LNCaP clone FGC (cell line): Measurements from ENCODE around the gene SMARCA1.
A peak's percentile ranks its signal among the peaks of the same experiment; 100 is the strongest.
"Not testable (repeated sequence)": the region's sequence is repeated elsewhere in the genome, so short reads cannot be mapped to it uniquely, and the experiment has no call there.

Experiments used
- DNase-seq: peaks from one replicate; pipeline ENCODE4 v3.0.0-alpha.2; 2011; ENCODE audit warnings: low read depth
- H3K4me3 ChIP-seq: 2 replicates; pipeline ENCODE4 v1.5.1; 2011; ENCODE audit warnings: mild to moderate bottlenecking, low read depth, low read length, control low read depth
- CTCF ChIP-seq: IDR thresholded peaks from 2 replicates; pipeline ENCODE4 v1.5.1; 2012; ENCODE audit warnings: mild to moderate bottlenecking; ENCODE audit not compliant: control insufficient read depth, insufficient read depth; ENCODE audit errors: extremely low read depth

Gene SMARCA1

DNA sequence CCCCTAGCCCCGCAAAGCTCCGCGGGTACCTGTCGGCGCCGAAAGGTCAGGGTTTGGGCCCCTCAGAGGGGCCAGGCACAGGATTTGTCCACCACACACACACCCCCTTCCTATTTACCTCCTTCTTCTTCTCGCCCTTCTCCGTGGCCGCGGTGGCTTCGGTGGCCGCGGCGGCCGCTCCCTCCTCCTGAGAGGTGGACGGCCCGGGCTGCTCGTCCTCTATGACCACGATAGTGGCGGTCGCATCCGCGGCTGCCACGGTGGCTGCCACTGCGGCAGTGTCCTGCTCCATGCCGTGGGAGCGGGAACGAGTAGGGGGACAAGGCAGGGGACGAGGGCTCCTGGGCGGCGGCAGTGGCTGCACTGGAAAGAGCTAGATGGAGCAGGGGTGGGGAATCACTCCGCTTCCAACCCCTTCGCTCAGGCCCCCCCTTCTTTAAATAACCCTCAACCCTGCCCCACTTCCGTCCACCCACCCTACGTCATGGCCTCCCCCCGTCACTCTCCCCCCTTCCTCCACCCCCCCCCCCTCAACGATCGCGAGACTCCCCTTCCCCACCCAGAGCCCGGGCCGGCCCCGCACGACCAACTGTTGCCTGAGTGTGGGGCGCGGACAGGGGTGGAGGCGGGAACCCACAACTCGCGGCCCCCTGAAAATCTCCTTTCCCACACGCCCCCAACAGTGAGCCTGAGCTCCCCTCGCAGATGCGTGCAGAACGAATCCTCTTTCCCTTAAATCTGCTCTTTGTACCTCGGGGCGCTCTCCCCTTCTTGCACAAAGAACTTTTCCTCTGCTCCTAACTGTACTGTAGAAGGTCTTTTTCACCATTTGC lies at the start of gene SMARCA1:
TSS of gene SMARCA1 (minus strand) at position 412 of the 833 bp plus-strand sequence. CDS start at position 292, 120 bp downstream.
- no peak for TF ChIP-seq CTCF
- DNase-seq: no peak
- peak within 1 kb of the TSS; percentile 51 for H3K4me3 ChIP-seq

GRCh38 chrX:129572422-129572821 lies 49.1 kb upstream of the SMARCA1 start:
- no peak for TF ChIP-seq CTCF
- no peak for DNase-seq

GRCh38 chrX:129568349-129568748 lies 45.1 kb upstream of the SMARCA1 start:
- DNase-seq: no peak
- TF ChIP-seq CTCF: no peak
- no peak overlapping the region for H3K4me3 ChIP-seq

More at GRCh38 chrX:129572422-129572821, 49.1 kb upstream of the SMARCA1 start:
- H3K4me3 ChIP-seq: no peak overlapping the region

DNA sequence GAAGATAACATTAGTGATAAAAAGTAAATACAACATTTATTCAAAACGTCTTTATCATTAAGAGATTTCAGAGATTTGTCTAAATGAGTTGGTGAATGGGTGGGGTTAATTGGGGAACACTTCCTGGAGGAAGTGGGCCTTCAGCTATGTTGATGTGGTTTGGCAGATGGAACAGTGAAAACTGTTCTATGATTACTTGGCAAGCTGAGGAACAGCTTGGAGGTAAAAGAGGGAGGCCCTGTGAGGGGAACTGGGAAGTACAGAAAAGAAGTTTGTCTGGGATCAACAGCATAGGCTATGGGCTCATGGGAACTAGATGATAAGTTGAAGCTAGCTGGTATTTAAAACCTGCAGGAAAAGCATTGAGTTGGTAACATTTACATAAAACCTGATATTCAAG lies 42.8 kb upstream of the SMARCA1 start:
- no peak overlapping the region for H3K4me3 ChIP-seq
- no peak for DNase-seq
- no peak for TF ChIP-seq CTCF

DNA sequence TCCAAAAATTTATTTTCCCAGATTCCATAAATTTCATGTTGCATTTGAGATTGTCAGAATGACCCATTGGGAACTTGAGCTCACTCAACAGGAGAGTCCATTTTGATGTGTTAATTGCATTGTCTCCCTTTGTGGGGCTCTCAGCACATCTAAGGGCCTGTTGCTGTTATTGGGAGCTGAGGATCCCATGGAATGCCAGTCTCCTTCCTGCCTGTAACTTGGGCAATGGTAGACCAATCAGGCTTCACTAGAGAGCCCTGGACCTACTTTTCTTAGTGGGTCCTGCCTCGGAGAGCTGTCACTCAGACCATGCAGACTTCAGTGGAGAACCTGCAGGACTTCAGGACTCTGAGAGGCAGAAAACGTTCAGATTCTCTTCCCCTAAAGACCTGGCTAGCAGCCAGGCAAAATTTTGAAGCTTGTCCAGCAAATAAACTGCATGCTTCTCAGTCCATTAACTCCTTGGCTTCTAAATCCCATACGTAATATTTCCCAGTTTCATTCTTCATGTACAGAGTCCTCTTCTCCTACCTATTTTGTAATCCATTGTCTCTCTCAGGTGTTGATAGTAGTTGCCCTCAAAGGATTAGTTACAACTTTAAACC lies 41.9 kb upstream of the SMARCA1 start:
- H3K4me3 ChIP-seq: no peak overlapping the region
- TF ChIP-seq CTCF: no peak
- DNase-seq: no peak

- H3K4me3 ChIP-seq, DNase-seq: not testable (repeated sequence)
Observed at GRCh38 chrX:129564345-129564744, 41.1 kb upstream of the SMARCA1 start.

DNA sequence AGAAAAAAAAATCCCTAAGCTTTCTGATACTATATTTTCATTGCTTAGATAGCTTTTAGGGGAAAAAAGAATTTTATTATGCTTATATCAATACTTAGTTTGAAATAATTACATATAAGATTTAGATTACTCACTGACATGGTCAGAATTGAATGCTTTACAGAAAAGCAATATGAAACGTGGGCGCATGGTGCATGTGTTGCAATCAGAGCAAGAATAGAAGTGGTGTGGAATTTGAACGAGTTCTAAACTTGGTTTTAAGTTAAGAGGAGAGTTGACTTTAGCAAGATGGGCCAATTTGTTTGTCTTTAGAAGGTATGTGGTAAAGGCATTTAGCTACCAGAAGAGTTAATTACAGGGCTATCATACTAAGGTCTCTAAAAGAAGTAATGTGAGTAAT lies 38.2 kb upstream of the SMARCA1 start:
- H3K4me3 ChIP-seq: no peak overlapping the region
- no peak for DNase-seq
- no peak for TF ChIP-seq CTCF
